PC-9 (cell line): Measurements from ENCODE around the gene MOSPD2. TPM values are rescaled to one million over a fixed set of nuclear protein-coding genes. Genes with fewer than 3 reads are reported as not detected.

ENCODE experiments used
- BruUV-seq: library from RNA; stranded (reverse); fragments of 400-500 nt; replicated peaks from 2 replicates; lab custom pipeline; 2021; lab: Mats Ljungman, UMichigan
- CTCF ChIA-PET: fragments of 300-600 bp; sonication (Branson Sonifier 250); formaldehyde crosslinking; loops from one replicate; lab custom pipeline; 2022; ENCODE audit warnings: antibody characterized with exemption; lab: Charles Lee
- POLR2A ChIA-PET: fragments of 300-600 bp; sonication (Branson Sonifier 250); formaldehyde crosslinking; loops from one replicate; lab custom pipeline; 2022; ENCODE audit warnings: antibody characterized with exemption; ENCODE audit not compliant: unreplicated experiment; lab: Charles Lee
- DNase-seq, 2 experiments: peaks; one replicate each; pipeline versions ENCODE4 v3.0.0 to v3.0.0-alpha.2; 2015 to 2022; ENCODE audit warnings: mixed read lengths in 1 of 2
- H2AFZ ChIP-seq: fragments of 200-600 bp; sonication (generic); 2 replicates; pipeline ENCODE4 v1.8.1; 2017; ENCODE audit warnings: antibody characterized with exemption
- H3F3A ChIP-seq: fragments of 200-600 bp; sonication (generic); 2 replicates; pipeline ENCODE4 v1.8.1; 2017; ENCODE audit warnings: antibody characterized with exemption, mild to moderate bottlenecking, low read depth; ENCODE audit not compliant: insufficient read depth
- H3K27ac ChIP-seq: fragments of 200-600 bp; sonication (generic); 2 replicates; pipeline ENCODE4 v1.6.1; 2016; ENCODE audit warnings: mixed run types
- H3K27me3 ChIP-seq: fragments of 200-600 bp; sonication (generic); 2 replicates; pipeline ENCODE4 v1.6.1; 2016; ENCODE audit warnings: low read depth, mixed run types; ENCODE audit not compliant: insufficient read depth
- H3K36me3 ChIP-seq: fragments of 200-600 bp; sonication (generic); 2 replicates; pipeline ENCODE4 v1.6.1; 2016; ENCODE audit warnings: low read depth, mixed run types
- H3K4me1 ChIP-seq: fragments of 200-600 bp; sonication (generic); replicated peaks from 2 replicates; pipeline ENCODE4 v1.6.1; 2016; ENCODE audit warnings: mixed run types; ENCODE audit not compliant: insufficient read depth
- H3K4me2 ChIP-seq: fragments of 200-600 bp; sonication (generic); 2 replicates; pipeline ENCODE4 v1.6.1; 2017; ENCODE audit warnings: mixed run types
- H3K4me3 ChIP-seq: fragments of 200-600 bp; sonication (generic); 2 replicates; pipeline ENCODE4 v1.6.1; 2016; ENCODE audit warnings: mixed run types
- H3K79me2 ChIP-seq: fragments of 200-600 bp; sonication (generic); 2 replicates; pipeline ENCODE4 v1.6.1; 2017; ENCODE audit warnings: low read depth, mixed run types
- H3K9me2 ChIP-seq: fragments of 200-600 bp; sonication (generic); 2 replicates; pipeline ENCODE4 v1.8.1; 2017; ENCODE audit warnings: mild to moderate bottlenecking; ENCODE audit not compliant: insufficient read depth
- H3K9me3 ChIP-seq: fragments of 200-600 bp; sonication (generic); 2 replicates; pipeline ENCODE4 v1.8.1; 2016; ENCODE audit warnings: low read depth; ENCODE audit not compliant: insufficient read depth
- H4K20me1 ChIP-seq: fragments of 200-600 bp; sonication (generic); 2 replicates; pipeline ENCODE4 v1.8.1; 2017; ENCODE audit not compliant: insufficient read depth
- EZH2 ChIP-seq: fragments of 200-600 bp; sonication (generic); IDR thresholded peaks from 2 replicates; pipeline ENCODE4 v1.8.0; 2017; ENCODE audit warnings: antibody characterized with exemption, low read depth
- intact Hi-C: fragments of 100-400 bp; cut with micrococcal nuclease; formaldehyde crosslinking; loops from one replicate; pipeline ENCODE4 v1.10.0; 2022; ENCODE audit not compliant: unreplicated experiment
- total RNA-seq: library from RNA; stranded (reverse); gene quantifications from 2 replicates; pipeline ENCODE4 v1.2.3, GENCODE V29; 2021
- TF ChIP-seq, protein P1 (sequence below): fragments of 200-600 bp; sonication (generic); conservative IDR thresholded peaks from 2 replicates; pipeline ENCODE4 v1.6.1; 2017; ENCODE audit warnings: mixed run types, antibody characterized with exemption, mild to moderate bottlenecking, moderate library complexity

The MOSPD2 gene
- total RNA-seq, 1 experiment from 2014 or later = 19.4 TPM

- DNase-seq = no peak
- Histone ChIP-seq H3K27me3 (no peaks in the 10 kb centered on the region), H3K9me3 (no peaks in the 10 kb centered on the region), H3K4me1 (no peaks in the 10 kb centered on the region), H3K4me3 (no peak overlapping the region), H3K4me2 (no peak overlapping the region), H3K36me3 (no peaks in the 10 kb centered on the region), H3K9me2 (no peaks in the 10 kb centered on the region), H3K79me2 (no peaks in the 10 kb centered on the region), H3K27ac (no peak overlapping the region), H4K20me1 (no peaks in the 10 kb centered on the region), H2AFZ (no peak overlapping the region), H3F3A (no peaks in the 10 kb centered on the region)
- TF ChIP-seq, protein P1, sequence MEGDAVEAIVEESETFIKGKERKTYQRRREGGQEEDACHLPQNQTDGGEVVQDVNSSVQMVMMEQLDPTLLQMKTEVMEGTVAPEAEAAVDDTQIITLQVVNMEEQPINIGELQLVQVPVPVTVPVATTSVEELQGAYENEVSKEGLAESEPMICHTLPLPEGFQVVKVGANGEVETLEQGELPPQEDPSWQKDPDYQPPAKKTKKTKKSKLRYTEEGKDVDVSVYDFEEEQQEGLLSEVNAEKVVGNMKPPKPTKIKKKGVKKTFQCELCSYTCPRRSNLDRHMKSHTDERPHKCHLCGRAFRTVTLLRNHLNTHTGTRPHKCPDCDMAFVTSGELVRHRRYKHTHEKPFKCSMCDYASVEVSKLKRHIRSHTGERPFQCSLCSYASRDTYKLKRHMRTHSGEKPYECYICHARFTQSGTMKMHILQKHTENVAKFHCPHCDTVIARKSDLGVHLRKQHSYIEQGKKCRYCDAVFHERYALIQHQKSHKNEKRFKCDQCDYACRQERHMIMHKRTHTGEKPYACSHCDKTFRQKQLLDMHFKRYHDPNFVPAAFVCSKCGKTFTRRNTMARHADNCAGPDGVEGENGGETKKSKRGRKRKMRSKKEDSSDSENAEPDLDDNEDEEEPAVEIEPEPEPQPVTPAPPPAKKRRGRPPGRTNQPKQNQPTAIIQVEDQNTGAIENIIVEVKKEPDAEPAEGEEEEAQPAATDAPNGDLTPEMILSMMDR = no peak
- TF ChIP-seq EZH2 = no peak
- intact Hi-C loops = no loop called here
- CTCF ChIA-PET = no interaction called here
- POLR2A ChIA-PET = no interaction called here
- BruUV-seq = no TSS peak
Observed at GRCh38 chrX:14956813-14957582, 83.8 kb downstream of the MOSPD2 start.

- CTCF ChIA-PET = no interaction called here
- DNase-seq = peak in 1 of 2 experiments; percentile 65
- H3K27ac ChIP-seq = peak overlapping the region; percentile 71
- POLR2A ChIA-PET = interaction anchor here (0.6 kb wide), 1 partner anchor 12 kb away, joined by 6 read pairs; no protein-coding TSS in a partner anchor
- intact Hi-C loops = no loop called here
- H3K9me2 ChIP-seq = no peaks in the 10 kb centered on the region
- no peaks in the 10 kb centered on the region for H4K20me1 ChIP-seq
- H3K4me3 ChIP-seq = no peak overlapping the region
- BruUV-seq = no TSS peak
- H3K4me2 ChIP-seq = peak overlapping the region; percentile 42
- H3F3A ChIP-seq = no peaks in the 10 kb centered on the region
- H2AFZ ChIP-seq = no peak overlapping the region
- H3K4me1 ChIP-seq = peaks cover 16% of the 10 kb centered on the region
- H3K27me3 ChIP-seq = no peaks in the 10 kb centered on the region
- H3K79me2 ChIP-seq = no peaks in the 10 kb centered on the region
- no peaks in the 10 kb centered on the region for H3K36me3 ChIP-seq
- no peak for TF ChIP-seq EZH2
- TF ChIP-seq, protein P1 = no peak
- no peaks in the 10 kb centered on the region for H3K9me3 ChIP-seq
Observed at GRCh38 chrX:14963447-14964236, 90.4 kb downstream of the MOSPD2 start.

- no peak for DNase-seq
- POLR2A ChIA-PET = no interaction called here
- no peaks in the 10 kb centered on the region for H3F3A ChIP-seq
- no peaks in the 10 kb centered on the region for H3K36me3 ChIP-seq
- intact Hi-C loops = no loop called here
- TF ChIP-seq, protein P1 = no peak
- no peak for TF ChIP-seq EZH2
- H2AFZ ChIP-seq = no peak overlapping the region
- H4K20me1 ChIP-seq = no peaks in the 10 kb centered on the region
- peaks cover 16% of the 10 kb centered on the region for H3K4me1 ChIP-seq
- no peaks in the 10 kb centered on the region for H3K9me3 ChIP-seq
- H3K27me3 ChIP-seq = no peaks in the 10 kb centered on the region
- H3K4me3 ChIP-seq = no peak overlapping the region
- H3K9me2 ChIP-seq = no peaks in the 10 kb centered on the region
- CTCF ChIA-PET = no interaction called here
- BruUV-seq = no TSS peak
- H3K27ac ChIP-seq = peak overlapping the region; percentile 32; the same call in 1 of the 2 replicates
- H3K79me2 ChIP-seq = no peaks in the 10 kb centered on the region
- no peak overlapping the region for H3K4me2 ChIP-seq
Observed at GRCh38 chrX:14964500-14964899, 91.3 kb downstream of the MOSPD2 start.

Other genes starting within 250 kb of the MOSPD2 start
- 6.8 and 9.5 TPM in 2 replicates for gene FANCB, start 352 bp upstream of the MOSPD2 start, total RNA-seq